ENCODE measurements around the gene LRFN3.
A peak's percentile ranks its signal among the peaks of the same experiment; 100 is the strongest.

LRFN3 gene

GRCh38 chr19:35963514-35963913, 27.3 kb downstream of the LRFN3 start:
- H3K27ac ChIP-seq (replicated peaks): no peak overlapping the region
- peaks cover 17% of the 10 kb centered on the region for H3K27me3 ChIP-seq (ENCODE audit: insufficient read depth, poor library complexity, severe bottlenecking)
- no peak overlapping the region for H3K4me3 ChIP-seq (replicated peaks; ENCODE audit: insufficient read depth, low read length)
- DNase-seq (ENCODE audit: low read depth in 1 of 2, low spot score in 1 of 2): peak in 1 of 2 experiments; percentile 14
- TF ChIP-seq POLR2AphosphoS5 (IDR thresholded peaks at IDR 0.05; ENCODE audit: low read depth): no peak
- TF ChIP-seq, protein P1, sequence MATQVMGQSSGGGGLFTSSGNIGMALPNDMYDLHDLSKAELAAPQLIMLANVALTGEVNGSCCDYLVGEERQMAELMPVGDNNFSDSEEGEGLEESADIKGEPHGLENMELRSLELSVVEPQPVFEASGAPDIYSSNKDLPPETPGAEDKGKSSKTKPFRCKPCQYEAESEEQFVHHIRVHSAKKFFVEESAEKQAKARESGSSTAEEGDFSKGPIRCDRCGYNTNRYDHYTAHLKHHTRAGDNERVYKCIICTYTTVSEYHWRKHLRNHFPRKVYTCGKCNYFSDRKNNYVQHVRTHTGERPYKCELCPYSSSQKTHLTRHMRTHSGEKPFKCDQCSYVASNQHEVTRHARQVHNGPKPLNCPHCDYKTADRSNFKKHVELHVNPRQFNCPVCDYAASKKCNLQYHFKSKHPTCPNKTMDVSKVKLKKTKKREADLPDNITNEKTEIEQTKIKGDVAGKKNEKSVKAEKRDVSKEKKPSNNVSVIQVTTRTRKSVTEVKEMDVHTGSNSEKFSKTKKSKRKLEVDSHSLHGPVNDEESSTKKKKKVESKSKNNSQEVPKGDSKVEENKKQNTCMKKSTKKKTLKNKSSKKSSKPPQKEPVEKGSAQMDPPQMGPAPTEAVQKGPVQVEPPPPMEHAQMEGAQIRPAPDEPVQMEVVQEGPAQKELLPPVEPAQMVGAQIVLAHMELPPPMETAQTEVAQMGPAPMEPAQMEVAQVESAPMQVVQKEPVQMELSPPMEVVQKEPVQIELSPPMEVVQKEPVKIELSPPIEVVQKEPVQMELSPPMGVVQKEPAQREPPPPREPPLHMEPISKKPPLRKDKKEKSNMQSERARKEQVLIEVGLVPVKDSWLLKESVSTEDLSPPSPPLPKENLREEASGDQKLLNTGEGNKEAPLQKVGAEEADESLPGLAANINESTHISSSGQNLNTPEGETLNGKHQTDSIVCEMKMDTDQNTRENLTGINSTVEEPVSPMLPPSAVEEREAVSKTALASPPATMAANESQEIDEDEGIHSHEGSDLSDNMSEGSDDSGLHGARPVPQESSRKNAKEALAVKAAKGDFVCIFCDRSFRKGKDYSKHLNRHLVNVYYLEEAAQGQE (IDR thresholded peaks at IDR 0.05; ENCODE audit: insufficient replicate concordance, low read depth): peak; percentile 97

DNA sequence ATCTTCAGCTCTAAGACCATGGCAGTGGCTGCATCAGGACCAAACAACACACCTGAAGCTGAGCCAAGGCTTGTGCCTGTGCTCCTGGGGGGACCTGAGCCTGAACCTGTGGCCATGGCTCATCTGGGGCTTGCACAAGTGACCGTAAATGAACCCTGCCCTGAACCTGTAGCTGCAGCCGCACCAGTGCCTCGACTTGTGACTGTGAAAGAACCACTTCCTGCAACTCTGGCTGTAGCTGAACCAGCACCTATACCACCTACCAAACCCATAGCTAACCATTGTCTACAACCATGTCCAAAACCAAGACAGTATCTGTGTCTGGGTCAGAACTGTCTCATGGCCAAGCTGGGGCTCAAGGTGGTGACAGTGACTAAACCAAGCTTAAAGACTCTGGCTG, 30.6 kb downstream of the LRFN3 start:
- Histone ChIP-seq H3K27me3 (ENCODE audit: insufficient read depth, poor library complexity, severe bottlenecking) (no peaks in the 10 kb centered on the region), H3K4me3 (replicated peaks; ENCODE audit: insufficient read depth, low read length) (no peak overlapping the region), H3K27ac (replicated peaks) (no peak overlapping the region)
- DNase-seq (ENCODE audit: low read depth in 1 of 2, low spot score in 1 of 2): no peak
- no peak for TF ChIP-seq GABPA (IDR thresholded peaks at IDR 0.05; ENCODE audit: low read depth)
- no peak for TF ChIP-seq SPI1 (IDR thresholded peaks at IDR 0.05; ENCODE audit: borderline replicate concordance, low read depth)
- no peak for TF ChIP-seq CTCF (IDR thresholded peaks at IDR 0.05; ENCODE audit: insufficient read depth, low read length)
- no peak for TF ChIP-seq POLR2AphosphoS5 (IDR thresholded peaks at IDR 0.05; ENCODE audit: low read depth)
- TF ChIP-seq, protein P1 (IDR thresholded peaks at IDR 0.05; ENCODE audit: insufficient replicate concordance, low read depth): no peak

- H3K27ac ChIP-seq (replicated peaks): no peak overlapping the region
- H3K4me3 ChIP-seq (replicated peaks; ENCODE audit: insufficient read depth, low read length): no peak overlapping the region
- TF ChIP-seq POLR2AphosphoS5 (IDR thresholded peaks at IDR 0.05; ENCODE audit: low read depth): no peak
- TF ChIP-seq CTCF (IDR thresholded peaks at IDR 0.05; ENCODE audit: insufficient read depth, low read length): no peak
- TF ChIP-seq GABPA (IDR thresholded peaks at IDR 0.05; ENCODE audit: low read depth): no peak
- TF ChIP-seq, protein P1 (IDR thresholded peaks at IDR 0.05; ENCODE audit: insufficient replicate concordance, low read depth): peak; percentile 78
- no peak for TF ChIP-seq SPI1 (IDR thresholded peaks at IDR 0.05; ENCODE audit: borderline replicate concordance, low read depth)
- no peaks in the 10 kb centered on the region for H3K27me3 ChIP-seq (ENCODE audit: insufficient read depth, poor library complexity, severe bottlenecking)
- DNase-seq (ENCODE audit: low read depth in 1 of 2, low spot score in 1 of 2): no peak
Observed at GRCh38 chr19:35973487-35973886, 37.3 kb downstream of the LRFN3 start.
